NCI-H1417 (cell line): Measurements from ENCODE around the gene NXPH4.

Experiments
- DNase-seq, 3 experiments: peaks; one replicate each; lab custom pipeline; 2025; lab: John Stamatoyannopoulos, UW

The NXPH4 gene

GRCh38 chr12:57231276-57232021 lies 14.9 kb downstream of the NXPH4 start:
- no peak for DNase-seq

DNA sequence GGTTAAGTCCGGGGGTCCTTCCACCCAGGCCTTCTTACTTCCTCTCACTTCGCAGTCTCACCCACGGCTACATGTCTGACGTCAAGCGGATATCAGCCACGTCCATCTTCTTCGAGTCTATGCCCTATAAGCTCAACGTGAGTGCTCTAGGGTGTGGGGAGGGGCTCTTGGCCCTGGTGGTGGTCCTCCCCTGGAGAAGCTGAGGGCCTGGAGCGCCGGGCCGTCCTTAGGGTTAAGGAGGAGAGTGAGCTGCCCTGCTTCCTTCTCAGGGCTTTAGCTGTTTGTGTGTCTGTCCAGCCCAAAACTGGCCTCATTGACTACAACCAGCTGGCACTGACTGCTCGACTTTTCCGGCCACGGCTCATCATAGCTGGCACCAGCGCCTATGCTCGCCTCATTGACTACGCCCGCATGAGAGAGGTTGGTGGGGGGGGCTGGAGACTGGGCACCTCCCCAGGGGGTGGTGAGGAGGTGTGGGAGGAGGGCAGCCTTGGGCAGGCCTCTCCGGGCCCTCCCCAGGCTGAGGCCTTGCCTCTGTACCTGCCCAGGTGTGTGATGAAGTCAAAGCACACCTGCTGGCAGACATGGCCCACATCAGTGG lies 15.7 kb downstream of the NXPH4 start:
- DNase-seq = no peak

DNA sequence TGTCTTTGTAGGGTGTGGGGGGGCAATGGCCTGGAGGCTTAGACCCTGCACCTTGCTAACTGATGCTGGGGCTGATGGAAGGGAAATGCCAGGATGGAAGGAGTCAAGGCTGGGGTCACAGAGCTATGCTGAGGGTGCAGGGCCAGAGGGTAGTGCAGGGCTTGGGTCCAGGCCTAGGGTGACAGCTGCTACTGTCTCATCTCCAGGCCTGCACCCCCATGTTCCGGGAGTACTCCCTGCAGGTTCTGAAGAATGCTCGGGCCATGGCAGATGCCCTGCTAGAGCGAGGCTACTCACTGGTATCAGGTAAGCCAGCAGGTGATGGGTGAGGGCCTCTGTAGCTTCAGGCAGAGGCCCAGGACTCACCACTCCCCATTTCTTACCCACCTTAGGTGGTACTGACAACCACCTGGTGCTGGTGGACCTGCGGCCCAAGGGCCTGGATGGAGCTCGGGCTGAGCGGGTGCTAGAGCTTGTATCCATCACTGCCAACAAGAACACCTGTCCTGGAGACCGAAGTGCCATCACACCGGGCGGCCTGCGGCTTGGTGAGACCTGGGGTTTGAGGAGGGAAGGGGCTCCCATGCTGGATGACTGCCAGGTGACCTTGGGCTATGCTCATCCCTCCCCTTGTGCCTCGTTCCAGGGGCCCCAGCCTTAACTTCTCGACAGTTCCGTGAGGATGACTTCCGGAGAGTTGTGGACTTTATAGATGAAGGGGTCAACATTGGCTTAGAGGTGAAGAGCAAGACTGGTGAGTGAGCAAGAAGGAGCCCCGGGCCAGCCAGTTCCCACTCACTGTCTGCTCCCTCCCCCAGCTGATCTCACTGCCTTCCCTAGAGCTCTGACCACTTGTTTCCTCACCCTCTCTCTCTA lies 17.0 kb downstream of the NXPH4 start:
- DNase-seq = no peak

DNA sequence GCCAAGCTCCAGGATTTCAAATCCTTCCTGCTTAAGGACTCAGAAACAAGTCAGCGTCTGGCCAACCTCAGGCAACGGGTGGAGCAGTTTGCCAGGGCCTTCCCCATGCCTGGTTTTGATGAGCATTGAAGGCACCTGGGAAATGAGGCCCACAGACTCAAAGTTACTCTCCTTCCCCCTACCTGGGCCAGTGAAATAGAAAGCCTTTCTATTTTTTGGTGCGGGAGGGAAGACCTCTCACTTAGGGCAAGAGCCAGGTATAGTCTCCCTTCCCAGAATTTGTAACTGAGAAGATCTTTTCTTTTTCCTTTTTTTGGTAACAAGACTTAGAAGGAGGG lies 17.6 kb downstream of the NXPH4 start:
- DNase-seq = no peak

GRCh38 chr12:57234571-57235016 lies 18.0 kb downstream of the NXPH4 start:
- no peak for DNase-seq

- peak; percentile 11 to 43 (median 40) for DNase-seq
Measured at GRCh38 chr12:57235017-57235727, 18.6 kb downstream of the NXPH4 start.

DNA sequence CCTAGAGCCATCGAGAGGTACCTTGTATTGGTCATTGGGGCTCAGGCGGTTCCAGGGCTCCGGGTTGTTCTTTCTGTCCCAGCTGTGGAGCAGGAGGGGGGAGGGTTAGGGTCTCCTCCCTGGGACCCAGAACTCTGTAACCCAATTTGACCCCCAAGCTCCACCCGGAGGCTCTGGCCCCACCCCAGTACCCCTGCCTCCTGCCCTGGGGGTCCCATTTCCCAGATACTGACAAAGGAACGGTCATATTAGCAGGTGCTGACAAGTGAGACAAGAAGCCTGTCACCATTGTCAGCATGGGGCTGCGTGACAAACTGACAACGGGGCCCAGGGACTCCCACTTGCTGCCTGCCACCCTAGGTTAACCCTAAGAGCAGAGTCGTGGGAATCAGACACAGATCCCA lies 19.1 kb downstream of the NXPH4 start:
- DNase-seq = no peak

- no peak for DNase-seq
Measured at GRCh38 chr12:57236201-57236924, 19.8 kb downstream of the NXPH4 start.

DNA sequence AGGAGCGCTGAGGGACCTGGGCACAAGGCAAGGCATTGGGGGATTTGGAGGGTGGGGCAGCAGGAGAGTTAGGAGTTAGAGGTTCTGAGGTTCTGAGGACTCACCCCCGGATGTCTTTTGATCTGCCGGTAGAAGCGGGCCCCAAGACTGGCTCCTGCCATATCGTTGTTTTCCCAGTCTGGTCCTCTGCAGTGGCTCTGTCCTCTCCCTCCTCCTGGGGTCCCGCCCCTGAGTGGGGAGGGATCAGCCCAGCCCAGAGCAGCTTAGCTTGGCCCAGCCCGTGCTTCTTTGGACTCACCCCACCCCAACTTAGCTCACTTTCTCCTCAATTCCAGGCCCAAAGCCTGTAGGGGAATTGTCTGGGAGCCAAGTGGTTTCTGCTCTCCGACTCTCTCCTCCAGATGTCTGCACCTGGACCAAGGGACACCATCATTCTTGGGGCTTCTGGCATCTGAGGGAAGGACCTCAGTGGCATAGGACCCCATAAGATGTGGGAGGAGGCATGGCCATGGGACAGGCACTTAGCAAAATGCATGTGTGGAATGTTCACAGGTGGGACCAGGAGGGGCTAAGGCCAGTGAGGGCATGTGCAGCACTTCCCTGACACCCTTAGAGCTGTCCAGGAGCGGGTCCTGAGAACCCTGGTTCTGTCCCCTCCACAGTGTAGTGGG lies 20.5 kb downstream of the NXPH4 start:
- no peak for DNase-seq

DNA sequence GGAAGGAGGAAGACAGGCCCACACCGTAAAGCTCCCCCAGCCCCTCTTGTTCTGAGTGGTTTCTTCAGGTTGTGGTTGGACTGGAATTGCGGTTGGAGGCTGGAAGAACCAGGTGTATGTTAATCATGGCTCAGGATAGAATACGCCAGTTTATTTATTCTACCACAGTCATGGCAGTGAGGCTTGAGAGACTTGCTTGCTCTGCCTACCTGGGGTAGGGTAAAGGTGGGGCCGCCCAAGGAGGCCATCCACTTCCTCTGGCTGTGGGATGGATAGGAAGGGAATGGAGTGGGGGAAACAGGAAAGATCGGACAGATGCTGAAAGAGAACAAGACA lies 21.0 kb downstream of the NXPH4 start:
- DNase-seq = peak; percentile 43 to 83 (median 61)

DNA sequence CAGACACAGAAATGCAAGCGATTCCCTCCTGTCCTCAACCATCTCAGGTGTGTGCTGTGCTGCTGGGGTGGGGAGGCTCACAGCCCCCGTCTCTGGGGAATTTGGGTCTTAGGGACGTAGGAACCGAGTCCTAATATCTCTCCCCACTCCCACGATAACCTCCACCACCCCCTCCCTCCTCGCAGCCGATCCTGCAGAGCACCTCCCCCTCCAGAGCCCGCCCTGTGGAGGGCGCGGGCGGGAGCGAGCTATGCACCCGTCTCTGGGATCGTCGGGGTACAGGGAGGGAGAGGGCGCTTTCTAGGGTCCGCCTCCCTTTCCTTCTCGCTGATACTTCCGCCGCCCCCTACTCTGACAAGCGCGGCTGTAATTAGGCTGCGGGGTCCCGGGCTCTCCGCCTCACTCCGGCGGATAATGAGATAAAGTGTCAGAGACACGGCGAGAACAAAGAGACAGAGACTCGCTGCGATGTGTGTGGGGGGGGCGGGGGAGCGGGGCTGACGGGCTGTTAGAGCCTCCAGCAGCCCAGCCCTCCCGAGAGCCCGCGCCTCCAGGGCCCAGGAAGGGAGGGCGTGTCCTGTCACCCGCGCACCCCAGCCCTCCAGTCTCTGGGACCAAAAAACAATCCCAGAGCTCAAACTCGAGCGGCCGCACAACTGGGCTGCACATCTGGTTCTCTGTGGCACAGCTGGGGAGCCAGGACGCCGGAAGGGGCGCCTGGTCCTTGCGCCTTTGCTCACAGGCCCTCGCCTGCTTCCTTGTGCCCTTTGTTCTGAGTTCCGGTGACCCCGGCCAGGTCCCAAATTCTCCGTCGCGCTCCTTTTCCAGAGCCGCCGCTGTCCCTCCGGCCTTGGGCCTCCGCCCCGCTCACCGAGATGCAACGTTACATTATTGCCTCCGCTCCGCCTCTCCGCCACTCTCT lies 21.6 kb downstream of the NXPH4 start:
- peak; percentile 61 to 76 (median 68) for DNase-seq

GRCh38 chr12:57238854-57239554 lies 22.4 kb downstream of the NXPH4 start:
- peak; percentile 86 to 96 (median 93) for DNase-seq

DNA sequence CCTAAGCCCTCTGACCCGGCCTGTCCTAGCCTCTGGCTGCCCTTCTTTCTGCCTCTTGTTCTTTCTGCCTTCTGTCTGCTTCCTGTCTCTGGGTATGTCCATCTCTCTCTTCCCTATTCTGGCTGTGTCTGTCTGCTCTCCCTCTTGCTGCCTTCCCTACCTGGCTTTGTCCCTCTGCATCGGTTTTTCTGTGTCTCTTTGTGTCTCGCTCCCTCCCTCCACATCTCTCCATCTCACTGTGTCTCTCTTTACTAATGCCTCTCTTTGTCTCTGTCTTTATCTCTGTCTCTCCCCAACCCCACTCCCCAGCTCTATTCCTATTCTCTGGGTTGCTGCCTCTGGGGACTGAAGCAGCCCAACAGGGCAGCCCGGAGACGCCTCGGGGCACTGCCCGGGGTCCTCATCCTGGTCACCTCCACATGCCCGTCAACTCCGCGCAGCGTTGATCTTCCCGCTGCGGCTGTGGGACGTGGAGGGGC lies 23.0 kb downstream of the NXPH4 start:
- DNase-seq = peak; percentile 60 to 83 (median 82)

- DNase-seq = peak; percentile 86 to 89 (median 87)
Measured at GRCh38 chr12:57240066-57240921, 23.7 kb downstream of the NXPH4 start.

GRCh38 chr12:57240926-57241401 lies 24.4 kb downstream of the NXPH4 start:
- peak in 2 of 3 experiments; percentile 73 for DNase-seq

DNA sequence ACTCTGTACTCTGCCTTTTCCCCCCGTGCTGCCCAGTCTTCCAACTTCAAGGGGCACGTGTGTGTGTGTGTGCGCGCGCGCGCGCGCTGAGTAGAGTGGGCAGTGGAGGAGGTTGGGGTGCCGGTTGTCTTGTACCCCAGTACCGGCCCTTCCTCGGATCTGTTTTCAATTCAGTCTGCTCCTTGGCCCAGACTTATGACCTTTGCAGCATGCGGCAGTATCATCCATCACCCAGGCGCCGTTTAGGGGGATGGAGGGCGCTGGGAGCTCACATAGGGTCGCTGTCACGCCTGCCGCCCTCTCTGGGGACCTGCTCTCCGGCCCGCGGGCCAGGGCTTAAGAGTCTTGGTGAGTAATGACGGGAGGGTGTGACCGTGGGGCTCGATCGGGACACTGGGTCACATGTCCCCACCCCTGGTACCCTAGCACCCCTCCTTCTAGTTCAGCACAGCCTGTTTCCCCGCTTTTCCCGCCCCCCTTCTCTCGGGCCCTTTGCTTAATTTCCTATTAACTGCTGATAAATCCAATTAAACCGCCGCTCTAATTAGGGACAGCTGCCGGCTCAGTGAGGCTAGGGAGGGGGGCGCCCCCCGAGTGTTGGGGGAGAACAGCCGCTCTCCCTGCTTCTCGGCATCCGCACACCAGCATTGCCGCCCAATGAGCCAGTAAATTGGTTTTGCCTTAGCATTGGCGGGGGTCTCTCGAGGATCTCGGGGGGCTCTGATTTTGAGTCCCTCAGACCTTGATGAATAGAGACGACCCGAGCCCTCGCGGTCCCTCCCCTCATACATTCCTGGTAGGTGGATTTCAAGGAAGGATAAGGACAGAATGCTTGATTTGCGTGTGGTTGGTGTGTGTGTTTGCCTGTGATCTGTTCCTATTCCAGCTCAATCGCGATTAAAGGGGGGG lies 25.1 kb downstream of the NXPH4 start:
- peak in 2 of 3 experiments; percentile 63 to 67 for DNase-seq

- DNase-seq = peak; percentile 46 to 90 (median 89)
Measured at GRCh38 chr12:57242329-57242690, 25.7 kb downstream of the NXPH4 start.
